ENCODE measurements around the gene AMACR.

Gene AMACR

GRCh38 chr5:33937707-33938506, 69.9 kb downstream of the AMACR start:
- TF ChIP-seq CTCF (IDR thresholded peaks at IDR 0.05; ENCODE audit: insufficient read depth, low read depth, low read length, missing control alignments), result no peak
- DNase-seq (ENCODE audit: low read depth), result no peak
- H3K4me3 ChIP-seq (ENCODE audit: low read depth, low read length), result no peak overlapping the region

GRCh38 chr5:33937017-33937706, 70.7 kb downstream of the AMACR start:
- no peak for DNase-seq (ENCODE audit: low read depth)
- no peak for TF ChIP-seq CTCF (IDR thresholded peaks at IDR 0.05; ENCODE audit: insufficient read depth, low read depth, low read length, missing control alignments)
- H3K4me3 ChIP-seq (ENCODE audit: low read depth, low read length), result no peak overlapping the region

- no peak for TF ChIP-seq CTCF (IDR thresholded peaks at IDR 0.05; ENCODE audit: insufficient read depth, low read depth, low read length, missing control alignments)
- no peak for DNase-seq (ENCODE audit: low read depth)
- no peak within 1 kb of the TSS; the same call in 1 of the 2 replicates for H3K4me3 ChIP-seq (ENCODE audit: low read depth, low read length)
Observed at GRCh38 chr5:33936381-33937016, 71.4 kb downstream of the AMACR start, which contains the start of gene RXFP3. RXFP3 (plus strand) TSS chr5:33936386; CDS start chr5:33936741, 355 bp downstream.
